IMR-90 (cell line): ENCODE measurements around the gene KIAA1328. TPM values are rescaled to one million over a fixed set of nuclear protein-coding genes. Genes with fewer than 3 reads are reported as not detected.
A peak's percentile ranks its signal among the peaks of the same experiment; 100 is the strongest.

Experiments used
- ATAC-seq: fragments of 200-7000 bp; cut with Tn5 transposase; 2 replicates; pipeline ENCODE4 v1.9.1; 2020; ENCODE audit warnings: low read depth, mild to moderate bottlenecking, moderate library complexity
- BruUV-seq: library from RNA; stranded (reverse); fragments of 400-500 nt; replicated peaks from 2 replicates; lab custom pipeline; 2021; lab: Mats Ljungman, UMichigan
- CTCF ChIA-PET: fragments of 300-600 bp; formaldehyde crosslinking; extraction: SDS; loops from one replicate; lab custom pipeline; 2021; ENCODE audit warnings: antibody characterized with exemption; lab: Yijun Ruan, JAX
- POLR2A ChIA-PET: fragments of 300-600 bp; sonication (Branson Sonifier 250); formaldehyde crosslinking; loops from one replicate; lab custom pipeline; 2022; ENCODE audit warnings: antibody characterized with exemption; ENCODE audit not compliant: unreplicated experiment; lab: Charles Lee
- DNase-seq: peaks from one replicate; pipeline ENCODE4 v3.0.0; 2013
- H2AFZ ChIP-seq: replicated peaks from 2 replicates; pipeline ENCODE3; 2013; ENCODE audit warnings: low read length, mild to moderate bottlenecking; ENCODE audit not compliant: poor library complexity
- H2AK5ac ChIP-seq: 2 replicates; pipeline ENCODE4 v1.6.1; 2013; ENCODE audit warnings: low read depth, low read length, inconsistent platforms
- H2AK9ac ChIP-seq: replicated peaks from 2 replicates; pipeline ENCODE3; 2013; ENCODE audit warnings: mild to moderate bottlenecking, low read depth, low read length, moderate library complexity; ENCODE audit not compliant: poor library complexity
- H2BK120ac ChIP-seq: 2 replicates; pipeline ENCODE4 v1.6.1; 2013; ENCODE audit warnings: low read depth, low read length, inconsistent platforms
- H2BK15ac ChIP-seq: 3 replicates; pipeline ENCODE4 v1.6.1; 2013; ENCODE audit warnings: low read depth, low read length, inconsistent platforms
- H2BK20ac ChIP-seq: 2 replicates; pipeline ENCODE4 v1.6.1; 2013; ENCODE audit warnings: low read depth, mild to moderate bottlenecking, inconsistent platforms, low read length, moderate library complexity
- H2BK5ac ChIP-seq: 2 replicates; pipeline ENCODE4 v1.6.1; 2013; ENCODE audit warnings: mild to moderate bottlenecking, low read depth, low read length, inconsistent platforms; ENCODE audit not compliant: poor library complexity, severe bottlenecking
- H3K14ac ChIP-seq: replicated peaks from 2 replicates; pipeline ENCODE4 v1.6.1; 2013; ENCODE audit warnings: low read depth, low read length, inconsistent platforms
- H3K18ac ChIP-seq: 2 replicates; pipeline ENCODE4 v1.6.1; 2013; ENCODE audit warnings: low read depth, low read length, control low read depth
- H3K23ac ChIP-seq: 2 replicates; pipeline ENCODE4 v1.6.1; 2013; ENCODE audit warnings: low read depth, low read length, inconsistent platforms
- H3K27ac ChIP-seq: 2 replicates; pipeline ENCODE4 v1.5.1; 2013; ENCODE audit warnings: mild to moderate bottlenecking, control low read depth, low read length; ENCODE audit not compliant: insufficient read depth
- H3K27me3 ChIP-seq: 2 replicates; pipeline ENCODE4 v1.6.1; 2013; ENCODE audit warnings: low read length; ENCODE audit not compliant: control insufficient read depth, insufficient read depth
- H3K36me3 ChIP-seq: 2 replicates; pipeline ENCODE4 v1.6.1; 2013; ENCODE audit warnings: low read length, mixed read lengths; ENCODE audit not compliant: control insufficient read depth, insufficient read depth
- H3K4ac ChIP-seq: 2 replicates; pipeline ENCODE4 v1.6.1; 2013; ENCODE audit warnings: low read depth, low read length, inconsistent platforms
- H3K4me1 ChIP-seq: 2 replicates; pipeline ENCODE4 v1.6.1; 2013; ENCODE audit warnings: low read length, mixed read lengths; ENCODE audit not compliant: control insufficient read depth, insufficient read depth
- H3K4me2 ChIP-seq: 2 replicates; pipeline ENCODE4 v1.6.1; 2013; ENCODE audit warnings: low read depth, mild to moderate bottlenecking, control low read depth, low read length, moderate library complexity
- H3K4me3 ChIP-seq: 2 replicates; pipeline ENCODE4 v1.5.1; 2013; ENCODE audit warnings: low read depth, mild to moderate bottlenecking, control low read depth, low read length, moderate library complexity; ENCODE audit not compliant: insufficient read depth
- H3K56ac ChIP-seq: 2 replicates; pipeline ENCODE4 v1.6.1; 2013; ENCODE audit warnings: low read length, inconsistent platforms; ENCODE audit not compliant: insufficient read depth; ENCODE audit errors: extremely low read depth
- H3K79me1 ChIP-seq, 2 experiments: 2 replicates each; pipeline ENCODE4 v1.6.1; 2013; ENCODE audit warnings: low read length in 2 of 2, inconsistent platforms in 1 of 2, low read depth in 1 of 2
- H3K9ac ChIP-seq: 2 replicates; pipeline ENCODE4 v1.6.1; 2013; ENCODE audit warnings: low read depth, low read length, control low read depth
- H3K9me1 ChIP-seq: 2 replicates; pipeline ENCODE4 v1.6.1; 2013; ENCODE audit warnings: low read length, inconsistent platforms; ENCODE audit not compliant: insufficient read depth
- H3K9me3 ChIP-seq: 2 replicates; pipeline ENCODE4 v1.6.1; 2013; ENCODE audit warnings: low read length; ENCODE audit not compliant: control insufficient read depth, insufficient read depth
- H4K20me1 ChIP-seq: 2 replicates; pipeline ENCODE4 v1.6.1; 2013; ENCODE audit warnings: low read length, inconsistent platforms; ENCODE audit not compliant: insufficient read depth
- H4K5ac ChIP-seq: 2 replicates; pipeline ENCODE4 v1.6.1; 2013; ENCODE audit warnings: mild to moderate bottlenecking, low read depth, low read length, control low read depth
- H4K8ac ChIP-seq, 2 experiments: 2 replicates each; pipeline ENCODE4 v1.6.1; 2013; ENCODE audit warnings: low read depth in 2 of 2, low read length in 2 of 2, control low read depth in 1 of 2, inconsistent platforms in 1 of 2
- H4K91ac ChIP-seq: 2 replicates; pipeline ENCODE4 v1.6.1; 2013; ENCODE audit warnings: low read depth, low read length, inconsistent platforms; ENCODE audit not compliant: insufficient read depth
- CEBPB ChIP-seq: IDR thresholded peaks from 2 replicates; pipeline ENCODE4 v1.6.1; 2012; ENCODE audit warnings: low read depth, low read length, improper control_type of control experiment
- RAD21 ChIP-seq: IDR thresholded peaks from 2 replicates; pipeline ENCODE4 v1.6.1; 2012; ENCODE audit warnings: low read length, improper control_type of control experiment
- WGBS, 2 experiments: methylation state at CpG; one replicate each; pipeline versions ENCODE4 v1.1.5 to v1.1.7; 2013; ENCODE audit warnings: missing lambda C conversion rate in 2 of 2; ENCODE audit not compliant: insufficient read length in 1 of 2; ENCODE audit errors: extremely low coverage in 2 of 2; 5-methylcytosine and 5-hydroxymethylcytosine counted together
- dilution Hi-C: fragments of 300-500 bp; cut with HindIII; formaldehyde crosslinking; loops from one replicate; pipeline ENCODE4 v1.14.3; 2018; ENCODE audit warnings: low sequenced_read_pairs; ENCODE audit not compliant: unreplicated experiment
- in situ Hi-C: fragments of 300-500 bp; cut with MboI; formaldehyde crosslinking; loops from 3 replicates; pipeline ENCODE4 v1.14.3; 2019; ENCODE audit warnings: low sequenced_read_pairs, inconsistent platforms, mixed read lengths
- intact Hi-C: fragments of 100-400 bp; cut with micrococcal nuclease; formaldehyde crosslinking; loops from 2 replicates; pipeline ENCODE4 v1.10.0; 2022
- polyA plus RNA-seq, 3 experiments: library from polyadenylated mRNA; depleted of rRNA; stranded (reverse); fragments of >200 nt; gene quantifications; 2 replicates each; pipeline ENCODE4 v1.2.3, GENCODE V29; 2012; ENCODE audit warnings: low replicate concordance in 1 of 3
- total RNA-seq: library from RNA; depleted of rRNA; stranded (reverse); fragments of >200 nt; gene quantifications from 2 replicates; pipeline ENCODE4 v1.2.3, GENCODE V29; 2012

KIAA1328 gene
- total and polyA plus RNA-seq, 2 of the 4 experiments (the other 2 are of a cell fraction) = 2.4 to 7.0 TPM

DNA sequence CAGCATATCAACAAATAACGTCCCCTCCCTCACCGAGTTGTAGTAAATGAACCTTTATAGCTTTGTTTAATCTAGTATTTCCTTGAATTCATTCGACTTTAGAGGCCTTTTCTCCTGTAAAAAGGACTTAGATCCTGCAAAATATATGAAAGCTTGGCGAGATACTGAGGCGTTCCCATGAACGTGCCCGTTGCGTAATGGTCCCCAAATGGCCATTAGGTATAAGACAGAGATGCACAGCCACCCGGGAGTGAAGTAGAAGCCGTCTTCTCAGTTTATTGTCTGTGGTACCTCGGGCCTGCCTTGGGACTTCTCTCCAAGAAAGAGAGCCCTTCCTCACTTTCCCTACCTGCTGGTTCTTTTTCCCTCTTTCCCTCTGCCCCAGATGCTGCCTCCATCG is 426.0 kb downstream of the KIAA1328 start:
- dilution Hi-C loops = no loop called here

More for the DNA sequence above, 426.0 kb downstream of the KIAA1328 start:
- no peaks in the 10 kb centered on the region for H3K79me1 ChIP-seq
- CTCF ChIA-PET = no interaction called here
- no peak overlapping the region for H3K4me2 ChIP-seq
- no peaks in the 10 kb centered on the region for H3K36me3 ChIP-seq
- in situ Hi-C loops (no loop called here), intact Hi-C loops (no loop called here)
- no peak overlapping the region for H4K8ac ChIP-seq
- H3K27ac ChIP-seq = no peak overlapping the region
- H3K4ac ChIP-seq = no peak overlapping the region
- H2BK20ac ChIP-seq = no peak overlapping the region
- H4K20me1 ChIP-seq = no peaks in the 10 kb centered on the region
- H3K4me1 ChIP-seq = no peaks in the 10 kb centered on the region
- no peak overlapping the region for H4K91ac ChIP-seq
- no TSS peak for BruUV-seq
- no peak for DNase-seq
- H3K14ac ChIP-seq = no peak overlapping the region
- H3K9ac ChIP-seq = no peak overlapping the region
- WGBS, 2 experiments = 66% methylated on average over 8 of the region's 12 CpGs; no CpG with 5 or more reads in 1 of the 2 experiments
- no peaks in the 10 kb centered on the region for H3K9me1 ChIP-seq
- H2AFZ ChIP-seq = no peak overlapping the region
- H2BK5ac ChIP-seq = no peak overlapping the region
- no peak overlapping the region for H2AK5ac ChIP-seq
- no peak overlapping the region for H2BK120ac ChIP-seq
- H3K9me3 ChIP-seq = no peaks in the 10 kb centered on the region
- no peak overlapping the region for H2BK15ac ChIP-seq
- H3K18ac ChIP-seq = no peak overlapping the region
- H3K4me3 ChIP-seq = no peak overlapping the region
- no peak overlapping the region for H4K5ac ChIP-seq
- H3K56ac ChIP-seq = no peak overlapping the region
- TF ChIP-seq CEBPB (0 out of 2 replicates have a peak, but pooled peaks have one; percentile 42), RAD21 (no peak)
- H3K23ac ChIP-seq = no peak overlapping the region
- H2AK9ac ChIP-seq = no peak overlapping the region
- H3K27me3 ChIP-seq = peaks cover 50% of the 10 kb centered on the region
- ATAC-seq = no peak
- POLR2A ChIA-PET = no interaction called here
